Measurements from ENCODE around the gene PEAK3.

PEAK3 gene

GRCh38 chr19:2288338-2288817, 6.4 kb upstream of the PEAK3 start:
- TF ChIP-seq GATA3 (IDR thresholded peaks at IDR 0.05; ENCODE audit: low read depth, low read length) (no peak), GATA2 (IDR thresholded peaks at IDR 0.05; ENCODE audit: low read depth, low read length) (no peak)

DNA sequence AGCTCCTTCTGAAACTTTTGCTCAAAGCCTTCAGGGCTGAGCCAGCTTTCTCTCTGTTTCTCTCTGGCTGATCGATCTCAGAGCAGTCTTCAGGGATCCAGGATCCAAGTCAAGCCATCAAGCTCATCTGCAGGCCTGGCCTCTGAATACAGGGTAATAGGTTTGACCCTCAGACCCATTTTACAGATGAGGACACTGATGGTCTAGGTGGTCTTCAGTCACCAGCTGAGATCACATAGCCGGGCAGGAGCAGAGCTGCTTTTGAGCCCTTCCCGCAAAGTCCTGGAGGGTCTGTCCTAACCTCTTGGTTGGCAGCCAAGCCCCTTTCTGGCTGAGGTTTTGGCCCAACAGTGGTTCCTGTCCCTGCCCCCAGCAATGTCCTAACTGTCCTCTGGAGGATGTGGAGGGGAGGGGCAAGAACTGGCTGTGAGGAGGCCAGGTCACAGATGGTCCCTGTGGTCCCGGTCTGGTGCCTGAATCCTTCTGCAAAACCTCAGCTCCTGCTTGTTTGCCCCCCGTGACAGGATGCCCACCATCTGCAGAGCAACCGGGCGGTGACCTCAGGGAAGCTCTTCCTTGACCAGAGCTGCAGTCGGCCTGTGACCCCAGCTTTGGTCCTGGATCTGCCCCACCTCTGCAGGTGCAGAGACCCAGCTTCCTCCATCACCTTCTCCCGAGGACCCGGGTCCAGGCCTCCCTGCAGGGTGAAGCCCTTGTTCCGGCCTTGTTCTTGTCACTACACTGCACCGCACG, 5.8 kb upstream of the PEAK3 start:
- TF ChIP-seq GATA3 (IDR thresholded peaks at IDR 0.05; ENCODE audit: low read depth, low read length) (no peak), GATA2 (IDR thresholded peaks at IDR 0.05; ENCODE audit: low read depth, low read length) (no peak)

DNA sequence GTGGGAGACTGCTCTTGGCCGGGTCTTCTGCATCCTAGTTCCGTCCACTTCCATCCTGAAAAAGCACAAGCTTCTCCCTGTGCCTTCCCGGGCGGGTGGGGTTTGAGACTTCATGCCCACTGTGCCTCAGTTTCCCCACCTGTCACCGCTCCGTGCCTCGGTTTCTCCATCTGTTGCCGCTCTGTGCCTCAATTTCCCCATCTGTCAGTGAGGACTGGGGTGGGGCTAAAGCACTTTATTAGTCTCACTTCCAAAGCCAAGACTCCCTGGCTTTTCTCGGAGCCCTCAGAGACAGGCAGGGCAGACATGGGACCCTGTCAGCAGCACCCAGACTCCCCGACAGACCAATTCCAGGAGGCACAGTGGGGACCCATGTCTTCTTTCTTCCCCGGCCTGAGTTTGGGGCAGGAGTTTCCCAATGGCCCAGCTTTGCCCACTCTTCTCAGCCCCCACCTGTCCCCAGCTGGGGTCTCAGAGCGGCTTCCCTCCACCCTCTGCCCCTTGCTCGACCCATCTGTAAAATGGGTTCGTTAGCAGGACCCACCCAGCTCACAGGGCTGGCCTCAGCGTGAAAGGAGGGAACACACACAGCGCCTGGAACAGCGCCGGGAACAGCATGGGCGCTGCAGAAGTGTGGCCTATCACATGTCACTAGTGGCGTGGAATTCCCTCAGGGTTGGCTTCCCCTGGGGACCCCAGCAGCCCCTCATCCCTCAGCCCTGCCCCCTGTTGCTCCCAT, 4.6 kb upstream of the PEAK3 start:
- TF ChIP-seq GATA2 (IDR thresholded peaks at IDR 0.05; ENCODE audit: low read depth, low read length): no peak
- TF ChIP-seq GATA3 (IDR thresholded peaks at IDR 0.05; ENCODE audit: low read depth, low read length): no peak

DNA sequence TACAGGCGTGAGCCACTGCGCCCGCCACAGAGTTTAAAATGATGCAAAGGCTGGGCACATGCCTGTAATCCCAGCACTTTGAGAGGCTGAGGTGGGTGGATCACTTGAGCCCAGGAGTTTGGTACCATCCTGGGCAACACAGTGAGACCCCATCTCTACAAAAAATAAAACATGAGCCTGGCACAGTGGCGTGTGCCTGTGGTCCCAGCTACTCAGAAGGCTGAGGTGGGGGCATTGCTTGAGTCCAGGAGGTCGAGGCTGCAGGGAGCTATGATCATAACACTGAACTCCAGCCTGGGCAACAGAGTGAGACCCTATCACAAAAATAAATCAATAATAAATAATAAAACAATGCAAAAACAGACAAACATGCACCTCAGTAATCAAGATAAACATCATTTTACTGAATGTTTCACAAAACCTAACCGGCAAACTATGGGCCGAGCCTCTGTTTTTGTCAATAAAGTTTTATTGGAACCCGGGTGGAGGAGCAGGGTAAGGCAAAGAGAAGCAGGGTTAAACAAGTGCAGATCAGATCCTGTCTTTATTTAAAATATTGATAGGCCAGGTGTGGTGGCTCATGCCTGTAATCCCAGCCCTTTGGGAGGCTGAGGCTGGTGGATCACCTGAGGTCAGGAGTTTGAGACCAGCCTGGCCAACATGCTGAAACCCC, 2.0 kb upstream of the PEAK3 start:
- TF ChIP-seq GATA3 (IDR thresholded peaks at IDR 0.05; ENCODE audit: low read depth, low read length) (no peak), GATA2 (IDR thresholded peaks at IDR 0.05; ENCODE audit: low read depth, low read length) (no peak)

GRCh38 chr19:2282862-2283237, 875 bp upstream of the PEAK3 start:
- TF ChIP-seq GATA2 (IDR thresholded peaks at IDR 0.05; ENCODE audit: low read depth, low read length) (no peak), GATA3 (IDR thresholded peaks at IDR 0.05; ENCODE audit: low read depth, low read length) (no peak)

DNA sequence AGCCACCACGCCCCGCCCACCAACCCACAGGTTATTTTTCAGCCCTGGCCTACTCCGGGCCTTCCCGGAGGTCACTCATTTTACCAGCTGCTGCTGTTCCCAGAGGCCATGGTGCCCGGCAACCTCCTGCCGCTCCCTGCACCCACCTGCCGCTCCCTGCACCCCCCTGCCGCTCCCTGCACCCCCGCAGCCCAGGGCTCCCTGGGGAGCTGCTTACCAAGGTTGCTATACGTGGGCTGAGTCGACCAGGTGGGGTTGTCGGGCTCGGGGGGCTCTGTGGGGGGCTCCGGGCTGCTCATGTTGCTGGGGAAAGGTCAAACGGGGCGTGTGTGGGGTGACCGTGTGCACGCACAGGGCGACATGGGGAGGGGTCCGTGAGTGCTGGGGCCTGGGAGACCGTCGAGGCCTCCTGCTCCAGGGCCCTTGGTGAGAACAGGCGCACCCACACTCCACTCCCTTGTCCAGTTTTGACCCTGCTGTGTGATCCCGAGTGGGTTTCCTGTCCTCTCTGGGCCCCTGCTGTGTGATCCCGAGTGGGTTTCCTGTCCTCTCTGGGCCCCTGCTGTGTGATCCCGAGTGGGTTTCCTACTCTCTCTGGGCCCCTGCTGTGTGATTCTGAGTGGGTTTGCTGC, 1.2 kb downstream of the PEAK3 start:
- TF ChIP-seq GATA2 (IDR thresholded peaks at IDR 0.05; ENCODE audit: low read depth, low read length) (no peak), GATA3 (IDR thresholded peaks at IDR 0.05; ENCODE audit: low read depth, low read length) (no peak)

DNA sequence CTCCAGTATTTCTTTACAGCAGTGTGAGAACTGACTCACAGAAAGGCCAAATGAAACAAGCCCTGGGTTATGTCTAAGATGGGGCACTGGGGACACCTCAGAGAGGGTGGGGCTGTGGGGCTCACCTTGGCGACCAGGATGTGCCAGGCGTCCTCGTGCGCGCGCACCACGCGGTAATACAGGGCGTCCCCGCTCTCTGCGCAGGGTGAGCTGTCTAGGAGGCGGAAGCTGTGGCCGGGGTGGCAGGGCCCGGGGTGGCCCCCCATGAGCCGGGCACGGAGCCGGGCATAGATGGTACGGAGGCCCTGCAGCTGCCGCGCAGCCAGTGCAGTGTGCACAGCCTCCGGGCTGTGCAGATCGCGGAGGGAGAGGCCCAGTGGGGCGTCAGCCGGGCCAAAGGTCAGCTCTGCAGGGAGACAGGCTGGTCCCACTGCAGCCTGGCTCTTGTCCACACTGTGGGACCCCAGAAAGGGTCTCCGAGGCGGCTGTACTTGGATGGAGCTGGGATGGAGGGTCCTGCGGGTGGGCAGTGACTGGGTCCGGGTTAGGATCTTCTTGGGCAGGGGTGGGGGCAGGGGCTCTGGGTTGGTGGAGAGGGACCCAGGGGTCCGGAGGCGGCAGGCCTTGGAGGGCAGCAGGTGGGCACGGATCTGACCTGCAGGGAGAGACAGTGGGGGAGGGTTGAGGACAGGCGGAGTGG, 3.4 kb downstream of the PEAK3 start:
- TF ChIP-seq GATA3 (IDR thresholded peaks at IDR 0.05; ENCODE audit: low read depth, low read length) (no peak), GATA2 (IDR thresholded peaks at IDR 0.05; ENCODE audit: low read depth, low read length) (no peak)

DNA sequence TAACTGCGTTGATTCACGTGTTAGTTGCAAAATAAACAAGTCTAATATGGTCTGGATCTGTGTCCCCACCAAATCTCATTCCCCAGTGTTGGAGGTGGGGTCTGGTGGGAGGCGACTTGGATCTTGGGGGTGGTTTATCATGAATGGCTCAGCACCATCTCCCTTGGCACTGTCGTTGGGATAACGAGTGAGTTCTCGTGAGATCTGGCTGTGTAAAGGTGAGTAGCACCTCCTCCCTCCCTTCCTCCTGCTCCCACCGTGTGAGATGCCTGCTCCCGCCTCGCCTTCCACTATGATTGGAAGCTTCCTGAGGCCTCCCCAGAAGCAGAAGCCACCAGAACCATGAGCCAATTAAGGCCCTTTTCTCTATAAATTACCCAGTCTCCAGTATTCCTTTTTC, 4.8 kb downstream of the PEAK3 start:
- TF ChIP-seq GATA2 (IDR thresholded peaks at IDR 0.05; ENCODE audit: low read depth, low read length) (no peak), GATA3 (IDR thresholded peaks at IDR 0.05; ENCODE audit: low read depth, low read length) (no peak)

- no peak for TF ChIP-seq GATA2 (IDR thresholded peaks at IDR 0.05; ENCODE audit: low read depth, low read length)
- TF ChIP-seq GATA3 (IDR thresholded peaks at IDR 0.05; ENCODE audit: low read depth, low read length): no peak
Observed at GRCh38 chr19:2276429-2276986, 5.5 kb downstream of the PEAK3 start.

- TF ChIP-seq GATA2 (IDR thresholded peaks at IDR 0.05; ENCODE audit: low read depth, low read length) (no peak), GATA3 (IDR thresholded peaks at IDR 0.05; ENCODE audit: low read depth, low read length) (no peak)
Observed at GRCh38 chr19:2275588-2276428, 6.2 kb downstream of the PEAK3 start.

- TF ChIP-seq GATA3 (IDR thresholded peaks at IDR 0.05; ENCODE audit: low read depth, low read length) (no peak), GATA2 (IDR thresholded peaks at IDR 0.05; ENCODE audit: low read depth, low read length) (no peak)
Observed at GRCh38 chr19:2274931-2275535, 6.9 kb downstream of the PEAK3 start.

GRCh38 chr19:2274185-2274711, 7.7 kb downstream of the PEAK3 start:
- TF ChIP-seq GATA2 (IDR thresholded peaks at IDR 0.05; ENCODE audit: low read depth, low read length) (no peak), GATA3 (IDR thresholded peaks at IDR 0.05; ENCODE audit: low read depth, low read length) (no peak)
